Tibial nerve (tissue), 4 donors: ENCODE measurements around the gene POLA2. TPM values are rescaled to one million over a fixed set of nuclear protein-coding genes. Genes with fewer than 3 reads are reported as not detected.

Experiments used
- DNase-seq, 2 donors: peaks; one replicate each; pipeline ENCODE4 v3.0.0-alpha.2; 2019; ENCODE audit warnings: low spot score in 2 of 2
- H3K27ac ChIP-seq, 4 donors: fragments of 200-600 bp; sonication (generic) in 3 of 4; one replicate each; pipeline ENCODE4 v1.5.1; 2017 to 2019; ENCODE audit warnings: mild to moderate bottlenecking in 1 of 4
- H3K27me3 ChIP-seq, 2 donors: fragments of 200-600 bp; sonication (generic) in 1 of 2; one replicate each; pipeline versions ENCODE4 v1.5.1 to v1.6.0; 2017 to 2019
- H3K36me3 ChIP-seq, 3 donors: fragments of 200-600 bp; sonication (generic); one replicate each; pipeline ENCODE4 v1.5.1; 2018 to 2019
- H3K4me1 ChIP-seq, 4 donors: fragments of 200-600 bp; sonication (generic) in 3 of 4; one replicate each; pipeline ENCODE4 v1.5.1; 2017 to 2019
- H3K4me3 ChIP-seq, 4 donors: fragments of 200-600 bp; sonication (generic) in 3 of 4; one replicate each; pipeline ENCODE4 v1.5.1; 2017 to 2019; ENCODE audit warnings: mild to moderate bottlenecking in 1 of 4, moderate library complexity in 1 of 4
- H3K9me3 ChIP-seq, 4 donors: fragments of 200-600 bp; sonication (generic) in 3 of 4; one replicate each; pipeline ENCODE4 v1.5.1; 2017 to 2019
- CTCF ChIP-seq, 5 experiments: fragments of 200-600 bp in 3 of 5; fragments of 450-650 bp in 2 of 5; sonication (generic) in 3 of 5; IDR thresholded peaks; one replicate each; pipeline ENCODE4 v1.5.1; 2016 to 2019; ENCODE audit warnings: antibody characterized with exemption in 5 of 5, mild to moderate bottlenecking in 3 of 5, moderate library complexity in 2 of 5
- EP300 ChIP-seq, 2 donors: sonication (generic); formaldehyde crosslinking; IDR thresholded peaks; one replicate each; pipeline ENCODE4 v1.6.1; 2017; ENCODE audit warnings: antibody characterized with exemption in 2 of 2, mild to moderate bottlenecking in 1 of 2
- POLR2A ChIP-seq, 2 donors: fragments of 450-650 bp; IDR thresholded peaks; one replicate each; pipeline ENCODE4 v1.6.1; 2017; ENCODE audit warnings: antibody characterized with exemption in 2 of 2, mild to moderate bottlenecking in 2 of 2, moderate library complexity in 2 of 2
- WGBS, 2 donors: methylation state at CpG; one replicate each; pipeline ENCODE4 v1.1.5; 2018; 5-methylcytosine and 5-hydroxymethylcytosine counted together
- total RNA-seq, 4 donors: library from RNA; depleted of rRNA; stranded (reverse); fragments of >200 nt; gene quantifications; one replicate each; pipeline ENCODE4 v1.1.0, GENCODE V29; 2016

Gene POLA2
- total RNA-seq, 4 donors from 2014 or later = 3.5 to 13.5 (median 10.0) TPM

GRCh38 chr11:65214212-65214845 is 47.4 kb upstream of the POLA2 start:
- no peak for DNase-seq
- Histone ChIP-seq H3K27me3 (no peaks in the 10 kb centered on the region), H3K36me3 (peaks cover 0 to 29% (median 16%) of the 10 kb centered on the region in 3 donors), H3K4me1 (peaks cover 0 to 11% (median 3%) of the 10 kb centered on the region in 4 donors), H3K27ac (no peak overlapping the region), H3K9me3 (no peaks in the 10 kb centered on the region), H3K4me3 (no peak overlapping the region)
- WGBS, 2 donors = 74 to 80% methylated on average over 15 to 16 of the region's 16 CpGs
- TF ChIP-seq EP300 (IDR thresholded peaks at IDR 0.05) (no peak), POLR2A (IDR thresholded peaks at IDR 0.05) (no peak), CTCF (IDR thresholded peaks at IDR 0.05) (no peak)

GRCh38 chr11:65215441-65216076 is 46.2 kb upstream of the POLA2 start:
- Histone ChIP-seq H3K4me1 (peaks cover 0 to 17% (median 3%) of the 10 kb centered on the region in 4 donors), H3K9me3 (no peaks in the 10 kb centered on the region), H3K27me3 (no peaks in the 10 kb centered on the region), H3K4me3 (no peak overlapping the region), H3K27ac (no peak overlapping the region), H3K36me3 (peaks cover 0 to 17% (median 4%) of the 10 kb centered on the region in 3 donors)
- DNase-seq = no peak
- TF ChIP-seq POLR2A (IDR thresholded peaks at IDR 0.05) = no peak
- no peak for TF ChIP-seq CTCF (IDR thresholded peaks at IDR 0.05)
- no peak for TF ChIP-seq EP300 (IDR thresholded peaks at IDR 0.05)
- WGBS, 2 donors = 85 to 90% methylated on average over 24 of the region's 24 CpGs

GRCh38 chr11:65216830-65217229 is 44.9 kb upstream of the POLA2 start:
- H3K4me1 ChIP-seq = peaks cover 0 to 17% (median 3%) of the 10 kb centered on the region in 4 donors
- H3K36me3 ChIP-seq = peaks cover 0 to 4% (median 0%) of the 10 kb centered on the region in 3 donors
- DNase-seq = no peak
- H3K27me3 ChIP-seq = no peaks in the 10 kb centered on the region
- H3K9me3 ChIP-seq = no peaks in the 10 kb centered on the region
- TF ChIP-seq EP300 (IDR thresholded peaks at IDR 0.05) = no peak
- no peak for TF ChIP-seq CTCF (IDR thresholded peaks at IDR 0.05)
- no peak for TF ChIP-seq POLR2A (IDR thresholded peaks at IDR 0.05)
- WGBS, 2 donors = 69 to 79% methylated on average over 5 to 6 of the region's 6 CpGs
- H3K4me3 ChIP-seq = no peak overlapping the region
- no peak overlapping the region for H3K27ac ChIP-seq

- H3K27ac ChIP-seq = no peak overlapping the region
- DNase-seq = no peak
- H3K4me1 ChIP-seq = peaks cover 0 to 17% (median 3%) of the 10 kb centered on the region in 4 donors
- no peak for TF ChIP-seq CTCF (IDR thresholded peaks at IDR 0.05)
- 78% methylated on average over 19 of the region's 19 CpGs for WGBS, 2 donors
- no peaks in the 10 kb centered on the region for H3K9me3 ChIP-seq
- no peak overlapping the region for H3K4me3 ChIP-seq
- H3K27me3 ChIP-seq = no peaks in the 10 kb centered on the region
- H3K36me3 ChIP-seq = no peaks in the 10 kb centered on the region
Observed at GRCh38 chr11:65217441-65218423, 44.0 kb upstream of the POLA2 start.
